NCI-H524 (cell line): Measurements from ENCODE around the gene EPHA6.
A peak's percentile ranks its signal among the peaks of the same experiment; 100 is the strongest.
"Not testable (repeated sequence)": the region's sequence is repeated elsewhere in the genome, so short reads cannot be mapped to it uniquely, and the experiment has no call there.

Source experiments
- DNase-seq, 2 experiments: peaks; one replicate each; lab custom pipeline; 2025; lab: John Stamatoyannopoulos, UW

EPHA6 gene

GRCh38 chr3:97025612-97026011 is 211.2 kb downstream of the EPHA6 start:
- not testable (repeated sequence) for DNase-seq

- DNase-seq = no peak
Observed at GRCh38 chr3:97029972-97030371, 215.6 kb downstream of the EPHA6 start.

GRCh38 chr3:97037294-97037943 is 223.0 kb downstream of the EPHA6 start:
- no peak for DNase-seq

GRCh38 chr3:97043411-97043810 is 229.0 kb downstream of the EPHA6 start:
- DNase-seq = no peak

- no peak for DNase-seq
Observed at GRCh38 chr3:97057365-97057764, 243.0 kb downstream of the EPHA6 start.

- DNase-seq = no peak
Observed at GRCh38 chr3:97059168-97059567, 244.8 kb downstream of the EPHA6 start.

DNA sequence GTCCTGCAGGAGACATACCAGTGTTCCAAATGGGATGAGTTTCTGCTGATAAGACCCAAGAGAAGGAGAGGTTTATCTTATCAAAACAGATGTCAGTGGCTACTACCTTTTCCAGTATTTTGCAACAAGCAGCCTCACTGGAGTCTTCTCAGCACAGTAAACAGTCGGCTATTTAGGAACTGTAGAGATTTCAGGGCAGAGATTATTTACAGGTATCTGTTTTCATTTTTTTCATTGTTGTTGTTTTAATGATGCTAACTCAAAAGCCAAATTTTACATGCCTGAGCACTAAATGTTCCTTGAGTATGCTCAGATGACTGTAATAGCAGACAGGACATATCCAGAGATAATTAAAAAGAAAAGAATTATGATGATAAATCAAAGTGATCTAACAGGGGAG is 252.1 kb downstream of the EPHA6 start:
- no peak for DNase-seq

- no peak for DNase-seq
Observed at GRCh38 chr3:97070302-97070701, 255.9 kb downstream of the EPHA6 start.

GRCh38 chr3:97074546-97074945 is 260.2 kb downstream of the EPHA6 start:
- no peak for DNase-seq

- no peak for DNase-seq
Observed at GRCh38 chr3:97076673-97077072, 262.3 kb downstream of the EPHA6 start.

- no peak for DNase-seq
Observed at GRCh38 chr3:97089621-97090020, 275.2 kb downstream of the EPHA6 start.

- no peak for DNase-seq
Observed at GRCh38 chr3:97102641-97103040, 288.2 kb downstream of the EPHA6 start.

GRCh38 chr3:97105989-97106651 is 291.7 kb downstream of the EPHA6 start:
- DNase-seq = peak in 1 of 2 experiments; percentile 70

DNA sequence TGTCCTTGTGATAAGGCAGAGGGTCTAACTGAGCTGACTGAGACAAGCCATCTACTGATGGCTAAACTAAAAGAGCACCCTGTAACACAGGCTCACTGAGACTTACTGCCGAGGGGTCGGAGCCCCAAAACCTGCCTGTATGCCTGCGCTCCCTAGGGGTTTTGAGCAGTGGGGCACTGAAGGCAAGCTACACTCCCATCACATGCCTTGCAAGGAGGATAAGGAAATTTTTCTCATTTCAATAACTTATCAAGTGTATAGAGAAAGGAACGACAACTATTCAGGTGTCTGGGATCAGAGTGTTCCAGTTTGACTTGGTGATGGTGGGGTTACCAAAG is 292.2 kb downstream of the EPHA6 start:
- DNase-seq = no peak

GRCh38 chr3:97108136-97108535 is 293.7 kb downstream of the EPHA6 start:
- no peak for DNase-seq

GRCh38 chr3:97111244-97111643 is 296.9 kb downstream of the EPHA6 start:
- peak in 1 of 2 experiments; percentile 38 for DNase-seq

DNA sequence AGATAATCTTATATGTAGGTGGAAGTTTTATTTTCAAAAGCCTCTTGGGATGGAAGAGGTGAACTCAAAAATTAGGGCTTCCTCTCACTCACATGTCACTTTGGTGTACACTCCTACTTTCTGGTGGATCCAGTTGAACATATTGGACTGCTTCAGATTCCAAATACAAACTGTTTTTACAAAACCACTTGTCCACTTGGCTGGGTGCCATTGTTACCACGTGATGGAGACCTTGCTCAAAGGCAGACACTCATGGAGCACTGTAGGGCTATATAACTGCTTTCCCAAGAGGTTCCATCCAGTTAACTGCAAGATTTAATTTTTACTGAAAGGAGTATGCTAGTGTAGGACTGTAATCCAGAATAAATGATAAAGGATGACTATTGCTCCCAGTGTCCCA is 307.0 kb downstream of the EPHA6 start:
- DNase-seq = peak; percentile 20 to 62

DNA sequence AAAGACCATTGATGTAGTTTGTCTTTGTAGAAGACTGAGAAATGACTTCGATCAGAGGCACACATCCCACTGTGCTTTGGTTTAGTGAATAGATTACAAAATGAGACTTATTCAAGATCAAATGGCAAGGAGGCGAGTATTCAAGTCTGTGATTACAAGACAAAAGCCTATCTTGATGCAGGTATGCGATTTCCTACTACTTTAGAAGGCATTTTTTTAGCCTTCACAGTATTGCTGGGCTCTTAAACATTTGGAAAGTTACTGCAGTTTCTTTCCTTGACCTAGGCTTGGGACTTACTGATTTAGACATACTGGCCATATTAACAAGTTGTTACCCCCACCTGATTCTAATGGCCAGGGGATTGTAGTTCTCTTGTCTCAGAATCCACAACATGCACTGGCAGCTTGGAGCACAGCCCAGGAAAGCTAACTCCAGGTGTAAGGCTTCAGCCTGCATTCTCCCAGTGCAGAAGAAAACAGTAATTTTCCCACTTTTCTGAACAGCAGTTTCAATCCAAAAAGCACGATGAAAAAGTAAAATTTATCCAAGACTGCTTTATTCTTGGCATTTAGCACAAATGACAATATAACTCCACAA is 311.6 kb downstream of the EPHA6 start:
- no peak for DNase-seq

DNA sequence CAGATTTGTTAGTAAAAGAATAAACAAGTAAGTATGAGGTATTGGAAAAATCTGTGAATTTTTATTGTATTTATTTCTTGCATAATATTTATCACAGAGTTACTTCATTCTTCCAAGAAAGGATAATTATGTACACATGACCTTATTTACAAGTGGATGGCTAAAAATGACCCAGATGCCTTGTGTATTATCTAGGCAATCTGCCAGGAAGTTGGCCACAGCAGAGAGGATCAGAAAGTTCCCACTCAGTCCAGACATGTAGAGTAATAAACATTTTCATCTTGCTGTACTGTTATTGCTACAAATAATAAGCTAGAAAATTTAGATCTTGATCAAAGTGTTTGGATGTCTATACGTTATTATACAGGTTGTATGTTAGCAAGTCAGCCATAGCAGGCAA is 317.1 kb downstream of the EPHA6 start:
- peak; percentile 58 to 64 for DNase-seq

- DNase-seq = peak; percentile 12 to 43
Observed at GRCh38 chr3:97138914-97139541, 324.6 kb downstream of the EPHA6 start.

DNA sequence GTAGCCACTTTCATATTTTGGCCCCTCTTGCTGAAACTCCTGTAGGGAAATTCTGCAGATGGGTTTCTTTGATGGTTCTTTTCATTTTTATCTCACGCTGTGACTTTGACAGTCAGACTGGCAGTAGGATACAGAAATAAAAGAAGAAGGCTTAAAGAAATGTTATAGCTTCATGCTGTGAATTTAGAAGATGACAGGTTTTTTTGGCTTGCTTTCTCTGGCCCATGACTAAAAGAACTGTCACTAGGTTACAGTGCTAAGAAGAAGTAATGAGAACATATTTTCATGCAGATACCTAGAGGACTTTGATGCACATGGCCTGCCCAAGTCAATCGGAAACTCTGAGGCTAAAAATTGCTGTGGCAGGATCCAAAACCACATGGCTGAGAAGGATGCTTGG is 334.5 kb downstream of the EPHA6 start:
- DNase-seq = no peak

- no peak for DNase-seq
Observed at GRCh38 chr3:97161169-97161568, 346.8 kb downstream of the EPHA6 start.

DNA sequence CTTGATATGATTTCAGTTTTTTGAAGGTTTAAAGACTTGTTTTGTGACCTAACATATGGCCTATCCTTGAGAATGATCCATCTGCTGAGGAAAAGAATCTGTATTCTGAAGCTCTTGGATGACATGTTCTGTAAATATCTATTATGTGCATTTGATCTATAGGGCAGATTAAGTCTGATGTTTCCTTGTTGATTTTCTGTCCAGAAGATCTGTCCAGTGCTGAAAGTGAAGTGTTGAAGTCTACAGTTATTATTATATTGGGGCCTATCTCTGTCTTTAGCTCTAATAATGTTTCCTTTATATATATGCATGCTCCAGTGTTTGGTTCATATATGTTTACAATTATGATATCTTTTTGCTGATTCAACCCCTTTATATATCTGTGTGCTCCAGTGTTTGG is 362.8 kb downstream of the EPHA6 start:
- DNase-seq = no peak
